Frontal cortex (tissue), 4 donors: ENCODE data around the gene TMEM11. TPM values are rescaled to one million over a fixed set of nuclear protein-coding genes. Genes with fewer than 3 reads are reported as not detected.
"Not testable (repeated sequence)": the region's sequence is repeated elsewhere in the genome, so short reads cannot be mapped to it uniquely, and the experiment has no call there.

ENCODE experiments used
- DNase-seq, 2 donors: peaks; one replicate each; pipeline ENCODE4 v3.0.0; 2012; ENCODE audit warnings: low spot score in 2 of 2
- FAIRE-seq: peaks from 2 replicates; lab custom pipeline; 2012; peaks lifted over from hg19 to GRCh38; lab: Jason Lieb, UNC
- total RNA-seq: library from RNA; depleted of rRNA; stranded (reverse); fragments of >200 nt; gene quantifications from one replicate; pipeline ENCODE4 v1.2.3, GENCODE V29; 2014
- donor health status: control.
- donor health status: control.
- donor health status: control.

The TMEM11 gene
- total RNA-seq, 1 donor from 2014 or later: 11.0 TPM

- FAIRE-seq (no peak), DNase-seq (no peak)
These were observed 29.7 kb upstream of the TMEM11 start for GRCh38 chr17:21243516-21244303.

- no peak for DNase-seq
- FAIRE-seq: no peak
These were observed 29.0 kb upstream of the TMEM11 start for GRCh38 chr17:21242780-21243515.

- no peak for FAIRE-seq
- DNase-seq: no peak
These were observed 28.2 kb upstream of the TMEM11 start for GRCh38 chr17:21242026-21242697.

- no peak for FAIRE-seq
- no peak for DNase-seq
These were observed 27.6 kb upstream of the TMEM11 start for GRCh38 chr17:21241564-21241963.

- DNase-seq (no peak), FAIRE-seq (no peak)
These were observed 26.6 kb upstream of the TMEM11 start for GRCh38 chr17:21240369-21241055.

GRCh38 chr17:21239680-21240368, 25.9 kb upstream of the TMEM11 start:
- no peak for DNase-seq
- FAIRE-seq: no peak

GRCh38 chr17:21235921-21236320, 22.0 kb upstream of the TMEM11 start:
- FAIRE-seq (no peak), DNase-seq (no peak)

GRCh38 chr17:21233581-21234347, 19.8 kb upstream of the TMEM11 start:
- FAIRE-seq: no peak
- no peak for DNase-seq

GRCh38 chr17:21232033-21232749, 18.2 kb upstream of the TMEM11 start:
- DNase-seq (no peak), FAIRE-seq (no peak)

GRCh38 chr17:21231533-21231932, 17.6 kb upstream of the TMEM11 start:
- DNase-seq (no peak), FAIRE-seq (no peak)

- no peak for DNase-seq
- no peak for FAIRE-seq
These were observed 14.9 kb upstream of the TMEM11 start for GRCh38 chr17:21228845-21229244.

GRCh38 chr17:21228111-21228510, 14.2 kb upstream of the TMEM11 start:
- no peak for FAIRE-seq

GRCh38 chr17:21227277-21227676, 13.3 kb upstream of the TMEM11 start:
- FAIRE-seq: not testable (repeated sequence)

More at GRCh38 chr17:21228111-21228510, 14.2 kb upstream of the TMEM11 start:
- DNase-seq: no peak

GRCh38 chr17:21223086-21223485, 9.1 kb upstream of the TMEM11 start:
- FAIRE-seq (no peak), DNase-seq (no peak)

More at GRCh38 chr17:21227277-21227676, 13.3 kb upstream of the TMEM11 start:
- not testable (repeated sequence) for DNase-seq

- FAIRE-seq (no peak), DNase-seq (no peak)
These were observed 4.9 kb upstream of the TMEM11 start for GRCh38 chr17:21218831-21219380.

GRCh38 chr17:21218101-21218500, 4.1 kb upstream of the TMEM11 start:
- no peak for DNase-seq
- no peak for FAIRE-seq

GRCh38 chr17:21217346-21217745, 3.4 kb upstream of the TMEM11 start:
- DNase-seq: no peak
- FAIRE-seq: no peak

GRCh38 chr17:21215935-21216334, 2.0 kb upstream of the TMEM11 start:
- FAIRE-seq (no peak), DNase-seq (no peak)
